Muscle of leg (tissue), 11 donors: ENCODE measurements around the gene ELMO2. TPM values are rescaled to one million over a fixed set of nuclear protein-coding genes. Genes with fewer than 3 reads are reported as not detected.
A peak's percentile ranks its signal among the peaks of the same experiment; 100 is the strongest.

Experiments
- DNase-seq: peaks from one replicate; pipeline ENCODE4 v3.0.0; 2013
- H3K27ac ChIP-seq: one replicate; pipeline ENCODE4 v1.5.1; 2013; ENCODE audit warnings: mild to moderate bottlenecking, low read length, control low read depth
- H3K27me3 ChIP-seq: one replicate; pipeline ENCODE4 v1.6.1; 2013; ENCODE audit warnings: low read length; ENCODE audit not compliant: control insufficient read depth, insufficient read depth
- H3K36me3 ChIP-seq: one replicate; pipeline ENCODE4 v1.6.1; 2013; ENCODE audit warnings: low read length; ENCODE audit not compliant: control insufficient read depth, insufficient read depth
- H3K4me1 ChIP-seq: one replicate; pipeline ENCODE4 v1.6.1; 2013; ENCODE audit warnings: low read length; ENCODE audit not compliant: control insufficient read depth, insufficient read depth
- H3K4me3 ChIP-seq: one replicate; pipeline ENCODE4 v1.5.1; 2013; ENCODE audit warnings: low read length, control low read depth
- H3K9me3 ChIP-seq: replicated peaks from 2 replicates; pipeline ENCODE4 v1.6.1; 2013; ENCODE audit warnings: low read depth, low read length; ENCODE audit not compliant: control insufficient read depth
- WGBS: methylation state at CpG from one replicate; pipeline ENCODE4 v1.1.5; 2013; ENCODE audit warnings: missing lambda C conversion rate; ENCODE audit not compliant: insufficient coverage; 5-methylcytosine and 5-hydroxymethylcytosine counted together
- polyA plus RNA-seq, 8 donors: library from polyadenylated mRNA; unstranded; fragments of 120-200 nt; gene quantifications; one replicate each; pipeline versions ENCODE4 v1.2.1 to v1.2.3, GENCODE V29; 2013; ENCODE audit warnings: inconsistent platforms in 1 of 8, low replicate concordance in 1 of 8; ENCODE audit not compliant: insufficient read length in 8 of 8, insufficient read depth in 1 of 8
- total RNA-seq: library from RNA; stranded (reverse); fragments of 120-200 nt; gene quantifications from one replicate; pipeline ENCODE4 v1.2.4, GENCODE V29; 2013

Gene ELMO2
- total and polyA plus RNA-seq, 9 donors, result 30.1 to 47.6 (median 40.3) TPM

DNA sequence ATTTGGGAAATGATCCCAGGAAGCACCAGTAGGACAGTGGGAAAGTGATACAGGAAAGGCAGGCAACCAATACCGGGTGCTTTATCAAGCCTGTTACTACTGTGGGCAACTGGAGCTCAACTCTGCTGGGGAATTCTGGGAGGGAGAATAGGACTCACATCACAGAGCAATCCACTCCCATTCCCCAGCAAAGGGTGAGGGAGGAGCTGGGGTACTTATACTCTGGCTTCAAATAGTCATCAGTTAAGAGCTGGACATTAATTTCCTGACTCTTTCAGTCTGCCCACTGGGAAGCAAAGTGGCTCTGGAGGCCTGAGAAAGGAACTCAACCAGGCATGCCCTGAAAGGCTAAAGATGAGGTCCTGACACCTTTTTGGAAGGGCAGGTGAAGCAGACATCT, 80.6 kb downstream of the ELMO2 start:
- Histone ChIP-seq H3K9me3 (no peaks in the 10 kb centered on the region), H3K27ac (no peak overlapping the region), H3K4me1 (peaks cover 14% of the 10 kb centered on the region), H3K36me3 (no peaks in the 10 kb centered on the region), H3K27me3 (peaks cover 22% of the 10 kb centered on the region), H3K4me3 (no peak overlapping the region)
- WGBS, result no CpG with 5 or more reads among the region's 1 CpG
- no peak for DNase-seq

DNA sequence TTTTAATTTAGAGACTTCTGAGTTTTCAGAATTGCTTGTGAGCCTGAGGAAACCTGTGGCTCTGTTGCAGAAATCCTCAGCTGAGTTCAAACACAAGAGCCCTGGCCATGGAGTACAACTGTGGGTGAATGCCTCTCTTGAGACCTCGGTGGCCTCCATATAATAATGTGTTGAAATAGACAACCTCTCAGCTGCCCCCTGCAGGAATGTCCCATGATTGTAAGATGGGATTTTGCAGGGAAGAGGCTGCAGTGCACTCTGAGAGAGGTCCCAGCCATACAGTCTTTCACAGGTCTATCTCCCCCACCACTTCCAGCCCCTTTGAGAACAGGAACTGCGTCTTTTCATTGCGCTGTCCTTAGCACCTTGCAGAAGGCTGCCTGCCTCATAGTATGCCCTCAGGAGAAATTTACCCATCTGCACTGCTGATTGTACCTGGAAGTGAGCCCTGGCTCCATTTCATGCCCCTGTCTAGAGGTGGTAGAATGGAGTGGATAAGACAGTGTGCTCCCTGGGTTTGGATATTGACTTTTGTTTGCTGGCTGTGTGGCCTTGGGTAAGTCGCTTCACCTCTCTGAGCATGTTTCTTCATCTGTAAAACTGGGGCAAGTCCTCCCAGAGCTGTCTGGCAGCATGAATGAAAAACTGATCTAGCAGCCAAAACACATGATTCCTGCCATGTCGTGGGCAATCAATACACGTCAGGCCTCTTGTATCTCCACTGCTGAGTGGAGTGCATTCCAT, 81.3 kb downstream of the ELMO2 start:
- WGBS, result 84% methylated on average over 3 of the region's 6 CpGs
- H3K4me1 ChIP-seq, result peaks cover 8% of the 10 kb centered on the region
- no peak overlapping the region for H3K27ac ChIP-seq
- no peaks in the 10 kb centered on the region for H3K9me3 ChIP-seq
- H3K4me3 ChIP-seq, result no peak overlapping the region
- H3K36me3 ChIP-seq, result no peaks in the 10 kb centered on the region
- DNase-seq, result no peak
- peaks cover 22% of the 10 kb centered on the region for H3K27me3 ChIP-seq

DNA sequence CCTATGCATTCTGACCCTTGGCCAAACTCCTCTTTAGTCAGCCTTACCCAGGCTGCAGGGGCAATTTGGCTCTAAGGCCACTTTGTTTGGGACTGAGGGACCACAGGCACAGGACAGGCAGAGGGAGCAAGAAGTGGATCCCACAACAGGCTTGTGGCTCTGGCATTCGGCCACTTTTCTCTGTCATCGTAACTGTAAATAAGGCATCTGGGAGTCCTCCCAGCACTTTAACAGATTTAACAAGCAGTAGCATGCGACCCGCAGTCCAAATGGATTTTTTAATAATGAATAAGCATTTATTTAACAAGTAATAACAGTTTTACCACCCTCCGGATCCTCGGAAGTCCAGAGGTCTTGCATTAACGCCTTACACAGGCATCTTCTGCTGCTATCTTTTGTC, 82.0 kb downstream of the ELMO2 start:
- WGBS, result no CpG with 5 or more reads among the region's 7 CpGs
- DNase-seq, result no peak
- Histone ChIP-seq H3K27me3 (peaks cover 20% of the 10 kb centered on the region), H3K27ac (no peak overlapping the region), H3K4me3 (no peak overlapping the region), H3K9me3 (no peaks in the 10 kb centered on the region), H3K4me1 (peaks cover under 1% of the 10 kb centered on the region), H3K36me3 (no peaks in the 10 kb centered on the region)

DNA sequence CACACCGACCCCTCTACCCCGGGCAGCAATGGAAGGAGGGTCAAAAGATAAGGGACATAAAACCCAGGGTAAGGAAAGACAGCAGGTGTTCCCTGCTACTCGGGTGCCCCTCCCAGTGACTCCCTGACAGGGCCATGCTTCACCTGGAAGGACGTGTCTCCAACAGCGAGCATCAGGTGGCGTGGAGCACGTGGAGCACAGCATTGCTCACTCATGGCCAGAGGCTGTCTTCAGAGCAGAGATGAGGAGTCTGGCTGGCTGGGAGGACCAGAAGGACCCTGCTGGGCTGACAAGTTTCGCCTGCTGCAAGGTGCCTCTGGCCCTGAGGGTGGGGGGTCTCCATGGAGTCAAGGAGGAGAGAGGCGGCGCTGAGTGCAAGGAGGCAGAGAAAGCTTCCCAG, 82.9 kb downstream of the ELMO2 start:
- DNase-seq, result no peak

DNA sequence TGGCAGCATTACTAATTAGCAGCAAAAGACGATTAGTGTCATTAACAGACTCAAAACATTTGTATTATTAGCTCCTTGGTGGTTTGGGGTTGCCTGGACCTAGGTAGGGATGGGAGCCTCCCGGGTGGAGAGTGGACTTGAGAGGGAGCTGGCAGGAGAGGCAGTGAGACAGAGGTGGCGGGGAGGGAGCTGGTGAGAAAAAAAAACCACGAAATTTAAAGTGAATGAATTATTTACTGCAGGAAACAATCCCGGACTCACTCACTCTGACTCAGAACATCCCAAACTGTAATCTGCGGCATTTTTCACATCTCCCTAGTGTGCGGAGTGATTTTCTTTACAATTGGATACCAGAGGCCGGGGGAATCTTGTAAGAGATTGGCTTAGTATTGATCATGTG, 83.8 kb downstream of the ELMO2 start:
- DNase-seq, result no peak
- Histone ChIP-seq H3K4me1 (peaks cover 6% of the 10 kb centered on the region), H3K36me3 (no peaks in the 10 kb centered on the region), H3K27me3 (peaks cover 24% of the 10 kb centered on the region), H3K27ac (no peak overlapping the region), H3K4me3 (no peak overlapping the region), H3K9me3 (no peaks in the 10 kb centered on the region)
- 29% methylated on average over 1 of the region's 8 CpGs for WGBS

More for the DNA sequence above, 82.9 kb downstream of the ELMO2 start:
- H3K27ac ChIP-seq, result no peak overlapping the region
- H3K4me3 ChIP-seq, result no peak overlapping the region
- no peaks in the 10 kb centered on the region for H3K4me1 ChIP-seq
- H3K36me3 ChIP-seq, result no peaks in the 10 kb centered on the region
- peaks cover 20% of the 10 kb centered on the region for H3K27me3 ChIP-seq
- no peaks in the 10 kb centered on the region for H3K9me3 ChIP-seq
- WGBS, result 64% methylated on average over 10 of the region's 10 CpGs

DNA sequence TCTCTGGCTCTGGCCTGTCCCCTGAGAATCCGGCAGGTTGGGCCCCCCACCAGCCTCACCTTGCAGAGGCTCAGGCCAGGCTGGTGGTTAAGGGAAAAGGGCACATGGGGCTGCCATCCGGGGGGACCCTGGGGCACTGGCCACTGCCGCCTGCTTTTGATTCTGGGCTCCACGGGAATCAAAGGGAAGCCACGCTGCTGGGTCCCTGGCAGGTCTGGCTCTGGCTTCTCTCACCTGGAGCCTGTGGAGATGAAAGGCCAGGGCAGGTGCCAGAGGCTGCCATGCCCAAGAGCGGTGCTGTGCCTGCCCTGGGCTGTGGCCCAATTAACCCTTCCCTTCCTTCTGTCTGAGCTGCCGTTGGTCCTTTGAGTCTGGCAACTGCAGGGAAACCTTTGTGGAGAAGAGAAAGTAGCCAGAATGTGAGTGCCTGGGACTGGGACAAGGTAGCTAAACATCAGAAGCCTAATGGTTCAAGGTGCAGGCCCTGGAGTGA, 88.7 kb downstream of the ELMO2 start:
- WGBS, result 41% methylated on average over 5 of the region's 7 CpGs
- Histone ChIP-seq H3K27ac (no peak overlapping the region), H3K27me3 (peaks cover 48% of the 10 kb centered on the region)

DNA sequence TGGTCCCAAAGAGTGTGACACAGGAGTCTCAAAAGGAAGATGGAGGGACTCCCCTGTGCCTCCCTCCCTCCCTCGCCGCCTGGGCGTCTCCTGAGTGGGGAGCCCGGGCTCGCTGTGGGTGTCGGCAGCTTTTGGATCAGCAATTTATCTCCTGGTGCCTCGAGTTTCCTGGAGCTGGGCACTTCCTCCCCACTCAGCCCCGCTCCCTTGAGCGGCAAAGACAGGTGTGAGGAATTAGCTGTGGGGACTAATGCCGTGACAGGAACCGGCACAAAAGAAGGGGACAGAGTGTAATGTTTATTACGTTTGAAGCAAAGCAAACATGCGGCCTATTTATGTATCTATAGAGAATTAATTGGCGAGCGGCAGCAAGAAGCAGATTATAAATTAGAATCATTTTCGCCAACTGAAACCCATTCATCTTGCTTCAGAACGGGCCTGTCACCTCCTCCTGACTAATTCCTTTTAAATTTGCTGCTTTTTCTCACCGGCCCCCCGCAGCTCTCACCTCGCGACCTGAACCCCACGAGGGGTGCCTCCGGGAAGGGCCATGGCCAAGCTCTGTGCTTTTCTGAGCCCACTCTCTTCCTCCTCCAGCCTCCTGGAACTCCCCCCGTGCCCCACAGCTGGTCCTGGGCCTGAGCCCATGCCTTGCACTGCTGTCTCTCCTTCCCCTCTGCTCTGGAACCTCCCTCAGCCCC, 89.3 kb downstream of the ELMO2 start:
- no peak overlapping the region for H3K27ac ChIP-seq
- no peak overlapping the region for H3K4me3 ChIP-seq
- no peaks in the 10 kb centered on the region for H3K9me3 ChIP-seq
- H3K4me1 ChIP-seq, result peaks cover 22% of the 10 kb centered on the region
- peak; percentile 60 for DNase-seq
- H3K27me3 ChIP-seq, result peaks cover 51% of the 10 kb centered on the region
- 28% methylated on average over 21 of the region's 24 CpGs for WGBS
- no peaks in the 10 kb centered on the region for H3K36me3 ChIP-seq

More for the DNA sequence above, 88.7 kb downstream of the ELMO2 start:
- peaks cover 16% of the 10 kb centered on the region for H3K4me1 ChIP-seq
- no peaks in the 10 kb centered on the region for H3K36me3 ChIP-seq
- no peaks in the 10 kb centered on the region for H3K9me3 ChIP-seq
- H3K4me3 ChIP-seq, result no peak overlapping the region
- no peak for DNase-seq

Other genes with a start within 250 kb of the ELMO2 start
- gene CDH22, start 98.1 kb downstream of the ELMO2 start, total RNA-seq, result 0.13 TPM
- gene CDH22, start 98.1 kb downstream of the ELMO2 start, polyA plus RNA-seq, result under 1 TPM; 0.15 to 0.43 (median 0.27) TPM
- 8.5 TPM for gene ZNF334, start 106.9 kb upstream of the ELMO2 start, total RNA-seq
- gene ZNF334, start 106.9 kb upstream of the ELMO2 start, polyA plus RNA-seq, result 10 to 100 TPM in 3 of 8 donors, 1 to 10 TPM in 5; 7.0 to 17.6 (median 9.0) TPM
- not detected for gene OCSTAMP, start 144.0 kb upstream of the ELMO2 start, total RNA-seq
- not detected for gene OCSTAMP, start 144.0 kb upstream of the ELMO2 start, polyA plus RNA-seq
- gene SLC13A3, start 244.8 kb upstream of the ELMO2 start, total RNA-seq, result 2.7 TPM
- 1 to 10 TPM; 2.3 to 4.2 (median 3.1) TPM for gene SLC13A3, start 244.8 kb upstream of the ELMO2 start, polyA plus RNA-seq